Measurements from ENCODE around the gene CLK1. TPM values are rescaled to one million over a fixed set of nuclear protein-coding genes. Genes with fewer than 3 reads are reported as not detected.
A peak's percentile ranks its signal among the peaks of the same experiment; 100 is the strongest.
"Not testable (repeated sequence)": the region's sequence is repeated elsewhere in the genome, so short reads cannot be mapped to it uniquely, and the experiment has no call there.

CLK1 gene
- total RNA-seq = 41.5 and 54.4 TPM in 2 replicates

DNA sequence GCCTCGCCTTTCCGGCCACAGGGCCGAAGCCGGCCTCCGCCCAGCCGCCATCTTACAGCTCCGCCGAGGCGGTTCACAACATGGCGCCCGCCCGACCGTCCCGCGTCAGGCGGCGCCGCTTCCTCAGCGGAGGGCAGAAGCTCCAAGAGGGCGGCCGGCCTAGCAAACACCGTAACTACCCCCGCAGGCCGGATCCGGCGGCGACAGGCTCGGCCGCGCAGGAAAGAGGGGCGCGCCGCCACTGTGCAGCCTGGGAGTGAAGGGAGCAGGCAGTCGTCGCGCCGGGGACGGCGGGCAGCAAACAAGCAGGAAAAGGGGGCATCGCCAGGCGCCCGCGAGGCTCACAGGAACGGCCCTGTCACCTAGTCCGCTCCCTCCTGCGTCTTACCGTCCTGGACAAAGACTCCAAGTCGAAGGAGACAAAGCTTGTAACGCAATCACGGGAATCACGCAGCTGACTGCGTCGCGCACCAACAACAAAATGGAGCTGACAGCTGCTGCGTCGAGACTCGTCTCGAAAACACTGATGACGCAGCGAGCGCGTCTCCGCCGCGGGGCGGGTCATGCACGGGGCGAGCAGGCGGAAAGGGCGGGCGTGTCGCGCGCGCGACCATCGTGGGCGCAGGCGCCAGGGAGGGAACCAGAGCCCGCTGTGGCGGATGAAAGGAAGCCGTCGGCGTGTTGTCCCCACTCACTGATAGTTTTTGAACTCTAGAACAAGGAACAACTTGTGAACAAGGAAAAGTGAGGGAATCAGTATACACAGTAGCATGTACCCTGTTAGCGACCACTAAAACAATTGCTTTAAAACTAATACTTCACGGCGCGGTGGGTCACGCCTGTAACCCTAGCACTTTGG, at the start of gene CLK1:
Gene CLK1, minus strand, starts transcription at position 483 of the 859 bp plus-strand sequence. CDS start 2,796 bp downstream, outside the sequence.
- DNase-seq (ENCODE audit: extremely low read depth, low read depth, low spot score) = no peak

DNA sequence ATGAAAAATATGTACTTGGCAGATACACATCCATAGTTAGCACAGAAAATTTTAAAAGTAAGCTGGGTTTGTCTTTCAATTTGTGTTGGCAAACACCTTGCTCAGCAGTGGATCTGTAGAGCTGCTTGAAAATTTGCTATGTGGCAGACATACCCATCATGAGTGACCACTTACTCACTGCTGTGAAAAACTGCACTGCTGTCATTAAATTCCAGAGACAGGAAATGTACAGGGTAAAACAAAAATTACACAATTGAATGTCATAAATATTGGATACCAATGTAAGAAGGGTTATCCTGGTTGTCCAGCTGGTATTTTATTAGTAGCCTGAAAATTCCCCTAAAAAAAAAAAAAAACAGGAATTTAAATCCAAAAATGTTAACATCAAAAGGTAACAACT, 49.2 kb upstream of the CLK1 start:
- no peak for DNase-seq (ENCODE audit: extremely low read depth, low read depth, low spot score)

DNA sequence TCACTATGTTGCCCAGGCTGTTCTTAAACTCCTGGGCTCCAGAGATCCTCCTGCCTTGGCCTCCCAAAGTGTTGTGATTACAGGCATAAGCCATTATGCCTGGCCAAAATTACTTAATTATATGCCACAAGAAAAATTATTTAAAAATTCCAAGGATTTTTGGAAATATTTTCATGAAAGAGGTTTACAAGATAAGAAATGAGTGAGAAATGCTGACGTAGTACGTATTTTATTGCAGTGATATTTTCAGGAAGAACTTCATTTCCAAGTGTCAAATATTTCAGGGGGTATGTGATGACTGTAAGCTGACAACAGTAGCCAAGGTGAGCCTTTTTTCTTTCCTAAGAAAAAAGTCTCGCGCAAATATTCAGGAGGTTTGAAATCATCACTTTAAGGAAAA, 45.5 kb upstream of the CLK1 start:
- DNase-seq (ENCODE audit: extremely low read depth, low read depth, low spot score) = no peak

DNA sequence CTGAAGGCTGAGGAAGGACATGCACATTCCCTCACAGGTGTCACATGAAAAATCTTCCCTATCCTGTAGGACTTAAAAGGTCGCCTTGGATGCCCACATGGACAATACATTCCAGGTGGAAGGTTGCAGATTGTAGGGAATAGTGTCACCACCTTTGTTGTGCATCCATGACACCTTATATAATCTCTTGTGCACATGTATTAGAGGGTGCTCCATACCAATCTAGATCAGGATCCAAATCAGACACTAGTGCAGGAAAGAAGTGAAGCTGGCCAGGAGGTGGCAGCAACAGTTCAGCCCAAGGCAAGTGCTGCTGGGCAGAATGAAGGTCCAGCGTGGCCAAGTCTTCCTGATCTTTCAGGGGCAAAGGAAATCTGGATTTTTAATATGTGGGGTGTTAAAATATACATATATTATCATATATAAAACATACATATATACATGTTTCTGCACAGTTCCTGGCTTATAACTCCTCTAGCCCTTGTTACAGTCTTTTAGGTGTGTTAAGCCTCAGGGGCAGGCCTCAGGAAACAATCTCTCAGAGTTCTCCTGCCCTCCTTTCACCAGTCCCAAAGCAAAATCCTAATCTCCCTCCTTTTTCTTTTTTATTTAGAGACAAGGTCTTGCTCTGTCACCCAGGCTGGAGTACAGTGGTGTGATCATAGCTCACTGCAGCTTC, 41.3 kb upstream of the CLK1 start:
- DNase-seq (ENCODE audit: extremely low read depth, low read depth, low spot score) = peak; percentile 50

DNA sequence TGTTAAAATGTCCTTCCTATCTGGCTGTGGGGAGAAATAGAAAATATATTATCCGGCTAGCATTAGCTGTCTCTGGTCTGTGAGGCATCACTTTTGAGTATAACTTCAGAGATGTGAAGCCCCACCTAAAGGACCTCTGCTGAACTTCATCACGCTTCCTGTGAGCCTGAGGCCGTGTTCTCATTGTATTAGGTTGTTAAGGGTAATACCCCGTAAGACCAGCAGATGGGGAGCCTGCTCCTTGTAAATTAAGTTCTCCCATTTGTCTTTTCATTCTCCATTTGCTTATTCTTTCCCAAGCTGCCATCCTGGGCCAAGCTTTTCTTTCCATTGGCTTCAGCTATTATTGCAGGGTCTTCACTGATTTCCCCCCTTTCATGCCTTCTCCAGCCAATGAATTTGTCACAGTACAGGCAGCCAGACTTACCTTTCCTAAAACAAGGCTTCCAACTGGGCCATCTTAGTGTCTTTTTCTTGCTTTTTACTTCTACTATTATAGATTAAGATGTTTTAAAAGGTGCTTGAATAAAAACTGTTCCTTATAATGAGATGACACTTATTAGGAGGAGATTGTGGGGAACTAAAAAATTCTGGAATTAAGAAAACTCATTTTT, 37.1 kb upstream of the CLK1 start:
- DNase-seq (ENCODE audit: extremely low read depth, low read depth, low spot score) = peak; percentile 84

DNA sequence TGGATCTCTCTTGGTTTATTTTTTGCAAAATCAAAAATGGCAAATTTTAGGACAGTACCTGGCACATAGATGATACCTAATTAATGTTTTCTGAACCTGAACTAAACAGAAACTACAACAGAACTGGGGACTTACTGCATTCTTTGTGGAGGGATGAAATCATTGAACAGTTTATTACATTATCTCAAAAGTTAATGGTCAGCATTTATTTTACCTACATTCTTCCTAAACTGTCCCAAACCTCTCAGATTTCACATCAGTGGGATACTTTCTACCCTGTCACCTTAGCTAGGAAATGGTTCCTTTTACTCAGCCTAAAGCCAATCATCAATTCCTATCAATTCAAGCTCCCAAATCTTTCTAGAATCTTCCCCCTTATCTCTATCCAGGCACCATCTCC, 35.0 kb upstream of the CLK1 start:
- no peak for DNase-seq (ENCODE audit: extremely low read depth, low read depth, low spot score)

DNA sequence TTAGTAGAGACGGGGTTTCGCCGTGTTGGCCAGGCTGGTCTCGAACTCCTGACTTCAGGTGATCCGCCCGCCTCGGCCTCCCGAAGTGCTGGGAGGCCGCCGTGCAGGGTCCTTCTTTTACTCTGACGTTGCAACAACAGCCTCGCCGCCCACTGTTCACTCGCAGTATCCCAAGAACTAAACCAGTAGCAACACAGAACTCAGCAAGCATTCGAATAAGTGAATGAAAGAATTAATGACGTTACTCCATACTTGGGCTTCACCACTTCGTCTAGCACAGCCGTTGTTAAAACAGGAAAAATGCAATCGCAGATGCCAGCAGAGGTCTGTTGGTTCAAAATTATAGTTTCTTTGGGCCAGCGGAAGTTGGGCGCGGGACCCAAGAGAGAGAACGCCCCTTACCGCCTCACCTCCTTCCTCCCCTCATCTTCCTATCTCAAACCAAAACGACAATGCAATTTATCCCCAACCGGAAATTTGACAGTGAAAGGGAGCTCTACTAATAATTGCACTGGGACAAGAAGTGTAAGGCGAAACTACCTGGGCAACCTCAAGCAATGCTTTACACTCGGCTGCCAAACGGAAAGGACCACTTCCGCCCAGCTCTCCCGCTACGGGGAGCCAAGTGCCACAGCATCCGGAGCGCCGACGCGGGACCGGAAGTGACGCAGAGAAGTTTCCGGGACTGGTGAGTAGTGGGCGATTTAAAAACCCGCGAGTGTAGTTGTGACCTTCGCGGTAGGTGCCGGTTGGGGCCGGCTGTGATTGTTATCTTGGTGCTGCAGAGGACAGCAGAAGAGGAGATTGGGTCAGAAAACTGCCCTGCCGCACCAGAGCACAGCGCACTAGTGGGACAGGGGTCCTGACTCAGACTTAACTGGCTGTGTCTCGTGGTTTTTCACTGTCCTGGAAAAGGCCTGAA, 24.5 kb upstream of the CLK1 start, which contains the start of the genes NIF3L1 and PPIL3:
Gene NIF3L1, plus strand, starts transcription at position 668 of the 922 bp plus-strand sequence. CDS start 2,573 bp downstream, outside the sequence.
Gene PPIL3, minus strand, starts transcription at position 374 of the 922 bp plus-strand sequence. CDS start 1,462 bp downstream, outside the sequence.
- DNase-seq (ENCODE audit: extremely low read depth, low read depth, low spot score) = peak; percentile 95

DNA sequence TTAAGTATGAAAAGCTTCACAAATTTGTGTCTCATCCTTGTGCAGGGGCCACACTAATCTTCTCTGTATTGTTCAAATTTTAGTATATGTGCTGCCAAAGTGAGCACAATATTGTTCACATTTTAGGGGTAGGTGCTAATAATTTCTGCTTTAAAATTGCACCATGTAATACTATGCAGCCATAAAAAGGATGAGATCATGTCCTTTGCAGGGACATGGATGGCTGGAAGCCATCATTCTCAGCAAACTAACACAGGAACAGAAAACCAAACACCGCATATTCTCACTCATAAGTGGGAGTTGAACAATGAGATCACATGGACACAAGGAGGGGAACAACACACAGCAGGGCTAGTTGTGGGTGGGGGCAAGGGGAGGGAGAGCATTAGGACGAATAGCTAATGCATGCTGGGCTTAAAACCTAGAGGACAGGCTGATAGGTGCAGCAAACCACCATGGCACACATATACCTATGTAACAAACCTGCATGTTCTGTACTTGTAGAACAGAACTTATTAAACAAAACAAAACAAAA, 17.3 kb upstream of the CLK1 start:
- not testable (repeated sequence) for DNase-seq (ENCODE audit: extremely low read depth, low read depth, low spot score)

DNA sequence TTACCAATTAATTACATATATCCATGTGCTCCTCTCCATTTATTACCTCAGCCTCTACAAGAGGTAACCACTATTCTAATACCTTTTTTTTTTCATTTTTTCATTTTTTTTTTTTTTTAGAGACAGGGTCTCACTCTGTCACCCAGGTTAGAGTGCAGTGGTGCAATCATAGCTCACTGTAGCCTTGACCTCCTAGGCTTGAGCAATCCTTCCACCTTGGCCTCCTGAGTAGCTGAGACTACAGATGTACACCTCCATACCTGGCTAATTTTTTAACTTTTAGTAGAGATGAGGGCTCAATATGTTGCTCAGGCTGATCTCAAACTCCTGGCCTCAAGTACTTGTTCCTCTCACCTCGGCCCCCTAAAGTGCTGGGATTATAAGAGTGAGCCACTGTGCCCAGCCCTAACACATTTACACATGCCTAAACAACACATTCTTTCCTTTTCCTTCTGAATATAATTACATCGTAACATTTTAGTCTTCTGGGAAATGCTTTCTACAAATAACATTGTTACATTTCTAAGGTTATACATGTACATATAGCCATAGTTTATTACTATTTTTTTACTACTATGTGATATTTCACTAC, 13.9 kb upstream of the CLK1 start:
- DNase-seq (ENCODE audit: extremely low read depth, low read depth, low spot score) = no peak

DNA sequence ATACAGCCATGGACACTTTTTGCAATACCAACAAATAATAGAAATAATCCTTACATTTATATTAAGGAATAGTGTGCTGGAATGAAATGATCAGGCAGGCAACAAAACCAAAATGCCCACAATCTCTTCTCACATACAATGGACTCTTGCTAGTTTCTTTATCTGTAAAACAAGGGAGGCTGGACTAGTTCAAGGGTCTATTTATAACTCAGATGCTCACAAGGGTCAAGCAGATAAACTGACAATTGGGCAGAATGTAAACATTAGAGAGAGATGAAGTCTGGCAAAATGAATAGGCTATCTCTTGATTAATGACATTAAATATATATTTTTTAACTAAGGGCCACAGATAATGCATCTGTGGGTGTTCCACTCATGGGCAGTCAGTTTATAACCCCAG, 13.0 kb upstream of the CLK1 start:
- no peak for DNase-seq (ENCODE audit: extremely low read depth, low read depth, low spot score)

DNA sequence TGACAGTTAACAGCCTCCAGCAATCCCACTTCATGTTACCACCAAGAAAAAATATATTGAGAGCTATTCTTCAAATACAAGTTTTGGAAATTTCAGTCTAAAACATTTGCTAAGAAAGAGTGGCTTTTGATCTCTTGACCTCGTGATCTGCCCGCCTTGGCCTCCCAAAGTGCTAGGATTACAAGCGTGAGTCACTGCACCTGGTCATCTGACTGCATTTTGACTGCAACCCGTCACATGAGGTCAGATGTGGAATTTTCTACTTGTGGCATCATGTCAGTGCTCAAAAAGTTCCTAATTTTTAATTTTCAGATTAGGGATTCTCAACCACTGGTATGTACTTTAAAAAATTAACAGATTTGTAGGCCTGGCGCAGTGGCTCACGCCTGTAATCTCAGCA, 9.1 kb upstream of the CLK1 start:
- no peak for DNase-seq (ENCODE audit: extremely low read depth, low read depth, low spot score)

DNA sequence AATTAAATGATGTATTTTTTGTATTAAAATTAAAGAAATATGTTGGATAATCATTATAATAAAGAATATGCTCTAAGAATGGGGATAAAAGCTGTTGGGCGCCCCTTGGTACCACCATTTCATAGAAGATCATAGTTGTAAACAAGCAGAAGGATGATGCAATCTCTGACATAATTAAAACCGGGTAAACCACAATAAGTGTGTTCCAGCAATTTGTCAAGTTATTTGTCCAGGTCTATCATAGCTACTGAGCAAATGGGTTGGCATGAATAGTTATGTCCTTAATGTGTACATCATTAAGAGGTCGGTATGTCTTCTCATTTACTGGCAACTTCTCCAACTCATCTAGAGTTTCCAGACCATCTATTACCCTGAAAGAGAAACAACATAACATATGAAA, 6.7 kb upstream of the CLK1 start:
- DNase-seq (ENCODE audit: extremely low read depth, low read depth, low spot score) = no peak

DNA sequence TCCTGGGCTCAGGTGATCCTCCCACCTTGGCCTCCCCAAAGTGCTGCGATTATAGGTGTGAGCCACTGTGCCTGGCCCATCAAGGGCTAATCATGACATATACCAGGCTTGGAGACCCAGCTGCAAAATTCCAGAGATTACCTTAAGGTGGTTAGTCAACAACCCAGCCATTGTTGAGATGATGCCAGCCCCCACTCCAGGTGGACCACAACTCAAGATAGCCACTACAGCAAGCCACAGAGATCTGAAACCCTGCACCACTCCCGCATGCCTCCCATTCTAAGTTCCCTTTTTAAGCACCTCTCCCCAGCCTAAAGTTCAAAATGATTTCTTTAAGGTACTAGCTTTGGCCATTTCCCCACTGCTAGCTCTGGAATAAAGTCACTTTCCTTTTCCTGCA, 4.6 kb upstream of the CLK1 start:
- no peak for DNase-seq (ENCODE audit: extremely low read depth, low read depth, low spot score)

DNA sequence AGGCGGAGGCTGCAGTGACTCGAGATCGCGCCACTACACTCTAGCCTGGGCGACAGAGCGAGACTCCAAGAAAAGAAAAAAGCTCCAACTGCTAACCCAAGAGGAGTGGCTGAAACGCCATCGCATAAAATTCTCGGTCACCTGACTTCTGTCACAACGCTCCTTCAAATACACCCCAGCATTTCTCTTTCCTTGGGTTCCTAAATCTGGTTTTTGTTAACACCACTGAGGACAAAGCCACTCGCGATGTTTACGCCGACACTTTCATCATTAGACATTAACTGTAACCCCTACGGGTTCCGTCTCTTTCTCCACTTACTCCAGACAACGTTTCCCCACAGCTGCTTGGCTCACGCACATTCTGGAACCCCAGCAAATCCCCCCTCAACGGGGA, 679 bp downstream of the CLK1 start:
- no peak for DNase-seq (ENCODE audit: extremely low read depth, low read depth, low spot score)

DNA sequence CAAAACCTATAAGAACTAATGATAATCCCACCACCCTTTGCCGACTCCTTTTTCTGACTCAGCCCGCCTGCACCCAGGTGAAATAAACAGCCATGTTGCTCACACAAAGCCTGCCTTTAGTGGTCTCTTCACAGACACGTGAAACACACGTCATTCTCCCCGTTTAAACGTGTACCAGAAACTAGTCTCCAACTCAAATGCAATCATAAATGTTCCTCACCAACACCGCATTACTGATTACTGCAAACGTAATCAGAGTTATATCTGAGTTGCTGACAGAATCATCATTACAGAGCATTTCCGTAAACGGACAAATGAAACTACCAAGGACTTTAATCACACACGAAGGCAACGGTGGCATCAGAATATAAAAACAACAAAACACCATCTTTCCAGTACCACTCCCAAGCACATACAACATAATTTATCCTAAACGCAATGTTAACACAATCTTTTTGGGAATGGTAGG, 1.9 kb downstream of the CLK1 start:
- DNase-seq (ENCODE audit: extremely low read depth, low read depth, low spot score) = no peak

DNA sequence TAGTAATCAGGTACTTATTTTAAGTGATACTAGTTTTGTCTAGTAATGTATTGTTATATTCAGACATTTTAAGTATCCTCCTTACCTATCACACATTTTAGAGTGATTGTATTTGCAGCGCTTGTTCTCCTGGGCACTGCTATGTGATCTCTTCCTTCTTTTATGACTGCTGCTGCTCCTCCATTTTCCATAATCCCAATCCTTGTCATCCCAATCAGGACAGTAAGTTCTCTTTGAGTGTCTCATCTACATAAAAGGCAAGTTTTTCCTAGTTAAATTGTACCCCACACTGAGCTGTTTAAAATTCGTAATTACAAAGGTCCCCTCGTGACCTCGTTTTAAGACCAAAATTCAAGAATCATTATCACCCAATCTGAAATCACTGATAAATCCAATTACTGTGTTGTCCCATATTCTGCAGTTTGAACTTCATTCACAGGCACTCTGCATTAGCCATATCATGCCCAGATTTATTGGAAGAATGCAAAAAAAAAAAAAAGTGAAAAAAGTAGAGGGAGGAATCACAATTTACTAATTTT, 2.8 kb downstream of the CLK1 start:
- no peak for DNase-seq (ENCODE audit: extremely low read depth, low read depth, low spot score)

DNA sequence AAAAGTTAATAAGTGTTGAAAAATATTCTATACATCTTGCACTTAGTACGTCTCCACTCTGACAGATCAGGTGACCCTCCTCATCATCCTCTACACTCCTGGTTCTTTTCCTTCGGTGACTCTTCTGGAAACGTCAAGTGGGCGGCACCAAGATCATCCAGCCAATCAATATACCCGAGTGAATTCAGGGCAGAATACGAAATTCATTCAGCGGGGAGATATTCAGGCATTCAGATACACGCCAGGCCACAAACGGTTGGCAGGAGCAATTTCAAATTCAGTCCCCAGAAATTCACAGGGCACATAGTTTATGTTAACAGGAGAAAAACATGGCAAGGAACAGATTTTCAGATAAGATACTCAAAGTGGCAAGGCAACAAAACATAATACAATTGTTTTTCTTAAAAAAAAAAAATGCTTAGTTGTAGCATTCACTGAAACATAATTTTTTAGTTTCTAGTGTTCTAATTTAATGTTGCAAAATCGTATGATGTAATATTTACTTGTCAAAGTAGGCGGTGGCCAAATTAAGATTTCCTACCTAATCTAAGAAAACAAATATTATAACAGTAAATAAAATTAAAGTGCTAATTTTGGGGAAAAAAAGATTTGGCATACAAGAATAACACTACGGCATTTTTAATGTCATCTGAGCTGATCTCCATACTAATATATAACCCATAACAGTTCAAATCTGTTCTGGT, 4.2 kb downstream of the CLK1 start:
- DNase-seq (ENCODE audit: extremely low read depth, low read depth, low spot score) = no peak

DNA sequence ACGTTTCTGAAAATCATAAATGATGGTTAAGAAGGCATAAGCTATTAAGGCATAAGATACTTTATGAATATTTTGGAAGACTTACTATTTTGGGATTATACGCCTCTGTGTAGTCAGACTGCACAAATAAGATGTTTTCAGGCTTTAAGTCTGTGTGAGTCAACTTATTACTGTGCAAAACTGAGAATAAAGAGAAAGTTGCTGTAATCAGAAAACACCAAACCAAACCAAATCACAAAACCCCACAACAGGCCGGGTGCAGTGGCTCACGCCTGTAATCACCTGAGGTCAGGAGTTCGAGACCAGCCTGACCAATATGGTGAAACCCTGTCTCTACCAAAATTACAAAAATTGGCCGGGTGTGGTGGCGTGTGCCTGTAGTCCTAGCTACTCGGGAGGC, 7.7 kb downstream of the CLK1 start:
- no peak for DNase-seq (ENCODE audit: extremely low read depth, low read depth, low spot score)

DNA sequence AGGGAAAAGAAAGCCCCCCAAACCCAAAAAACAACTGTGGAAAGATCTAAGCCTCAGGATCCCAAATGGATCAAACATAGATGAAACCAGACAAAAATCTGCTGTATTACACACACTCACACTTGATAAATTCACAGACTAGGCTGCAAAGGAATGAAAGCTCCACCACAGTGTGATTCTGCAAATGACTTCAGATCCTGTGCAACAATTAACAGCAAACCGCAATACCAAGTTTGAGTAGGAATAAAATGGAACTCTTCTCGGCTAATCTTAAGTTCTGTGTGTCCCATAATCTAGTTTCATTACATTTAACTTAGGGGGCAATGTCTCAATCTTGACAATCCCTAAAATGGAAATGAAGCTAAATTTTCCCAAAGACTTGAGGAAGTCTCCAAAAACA, 11.9 kb downstream of the CLK1 start:
- no peak for DNase-seq (ENCODE audit: extremely low read depth, low read depth, low spot score)

Measured in glomerular endothelial cell (primary cell).